SK-N-SH (cell line): Measurements from ENCODE around the gene AMT.
A peak's percentile ranks its signal among the peaks of the same experiment; 100 is the strongest.

Experiments
- EP300 ChIP-seq, 2 experiments: IDR thresholded peaks; 2 replicates each; pipeline versions ENCODE4 v1.4.0 to v1.6.1; 2012; ENCODE audit warnings: borderline replicate concordance in 1 of 2, low read depth in 1 of 2, low read length in 1 of 2
- EZH2phosphoT487 ChIP-seq: fragments of 200-600 bp; sonication (generic); IDR thresholded peaks from 2 replicates; pipeline ENCODE4 v1.6.1; 2017; ENCODE audit warnings: low read depth, mixed run types, mild to moderate bottlenecking, antibody characterized with exemption, moderate library complexity, borderline replicate concordance
- GATA2 ChIP-seq: sonication (generic); formaldehyde crosslinking; IDR thresholded peaks from 2 replicates; pipeline ENCODE4 v1.5.0; 2020; ENCODE audit warnings: mild to moderate bottlenecking, missing genetic modification reagents
- NFIC ChIP-seq: IDR thresholded peaks from 2 replicates; pipeline ENCODE4 v1.4.0; 2012; ENCODE audit warnings: borderline replicate concordance
- RCOR1 ChIP-seq: fragments of 150-350 bp; IDR thresholded peaks from 2 replicates; pipeline ENCODE4 v1.6.1; 2017; ENCODE audit warnings: antibody characterized with exemption, low read length
- RFX5 ChIP-seq: IDR thresholded peaks from 2 replicates; pipeline ENCODE4 v1.6.1; 2012; ENCODE audit warnings: mild to moderate bottlenecking, improper control_type of control experiment, low read length
- RXRA ChIP-seq: IDR thresholded peaks from 2 replicates; pipeline ENCODE4 v1.4.0; 2012; ENCODE audit warnings: low read depth, mild to moderate bottlenecking, borderline replicate concordance
- SIN3A ChIP-seq: IDR thresholded peaks from 2 replicates; pipeline ENCODE4 v1.6.1; 2012; ENCODE audit warnings: low read depth, mild to moderate bottlenecking, low read length, moderate library complexity, borderline replicate concordance
- TF ChIP-seq, protein P1 (sequence below): fragments of 200-600 bp; sonication (generic); IDR thresholded peaks from 2 replicates; pipeline ENCODE4 v1.6.1; 2017; ENCODE audit warnings: antibody characterized with exemption, mild to moderate bottlenecking, moderate library complexity
- TF ChIP-seq, protein P2 (sequence below): IDR thresholded peaks from 2 replicates; pipeline ENCODE4 v1.6.1; 2012; ENCODE audit warnings: mild to moderate bottlenecking, low read depth, low read length, moderate library complexity
- TF ChIP-seq, protein P3 (sequence below): IDR thresholded peaks from 2 replicates; pipeline ENCODE4; 2012
- TF ChIP-seq, protein P4 (sequence below): IDR thresholded peaks from 2 replicates; pipeline ENCODE4 v1.4.0; 2012; ENCODE audit warnings: low read depth
- TF ChIP-seq, protein P5 (sequence below): fragments of 150-350 bp; IDR thresholded peaks from 2 replicates; pipeline ENCODE4 v1.6.1; 2017; ENCODE audit warnings: antibody characterized with exemption, low read length, low read depth, borderline replicate concordance

DNA sequence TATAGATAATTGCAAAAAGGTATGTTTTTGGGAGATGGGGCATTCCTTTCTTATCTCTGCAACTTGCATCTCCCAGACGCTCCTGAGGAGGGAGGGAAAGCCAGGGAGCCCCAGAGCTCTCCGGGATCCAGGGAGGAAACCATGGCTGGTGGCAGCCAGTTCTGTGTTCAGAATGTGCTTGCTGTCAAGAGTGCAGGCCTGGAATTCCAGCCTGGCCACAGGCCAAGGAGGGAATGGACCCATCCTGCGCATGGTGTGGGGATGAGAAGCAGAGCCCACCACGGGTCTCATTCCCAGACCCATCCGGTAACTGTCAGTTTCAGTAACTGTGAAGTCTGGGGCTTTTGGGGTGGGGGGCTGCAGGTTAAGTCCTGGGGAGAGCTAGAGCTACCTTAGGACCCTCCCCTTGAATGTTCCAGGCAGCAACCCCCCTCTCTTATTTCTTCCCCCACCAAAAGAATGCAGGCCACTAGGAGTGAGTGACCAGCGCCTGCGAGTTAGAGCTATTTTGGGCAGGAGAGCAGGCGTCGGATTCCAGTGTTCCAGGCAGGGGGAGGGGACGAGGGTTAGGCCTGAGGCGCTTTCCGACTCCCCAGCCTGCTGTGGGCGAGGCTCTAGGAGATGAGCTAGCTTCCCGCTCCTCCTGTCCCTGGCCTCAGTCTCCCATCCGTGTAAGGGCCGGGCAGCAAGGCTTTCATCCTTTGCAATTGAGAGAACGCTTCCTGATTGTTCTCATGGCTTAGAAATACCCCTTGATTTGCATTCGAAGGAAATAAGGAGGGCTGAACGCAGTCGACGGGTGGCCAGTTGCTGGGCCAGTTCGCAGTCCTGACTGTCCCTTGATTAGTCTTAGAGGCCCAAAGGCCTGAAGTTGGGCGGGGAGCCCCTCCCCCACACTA, 47.0 kb upstream of the AMT start:
- TF ChIP-seq, protein P1, sequence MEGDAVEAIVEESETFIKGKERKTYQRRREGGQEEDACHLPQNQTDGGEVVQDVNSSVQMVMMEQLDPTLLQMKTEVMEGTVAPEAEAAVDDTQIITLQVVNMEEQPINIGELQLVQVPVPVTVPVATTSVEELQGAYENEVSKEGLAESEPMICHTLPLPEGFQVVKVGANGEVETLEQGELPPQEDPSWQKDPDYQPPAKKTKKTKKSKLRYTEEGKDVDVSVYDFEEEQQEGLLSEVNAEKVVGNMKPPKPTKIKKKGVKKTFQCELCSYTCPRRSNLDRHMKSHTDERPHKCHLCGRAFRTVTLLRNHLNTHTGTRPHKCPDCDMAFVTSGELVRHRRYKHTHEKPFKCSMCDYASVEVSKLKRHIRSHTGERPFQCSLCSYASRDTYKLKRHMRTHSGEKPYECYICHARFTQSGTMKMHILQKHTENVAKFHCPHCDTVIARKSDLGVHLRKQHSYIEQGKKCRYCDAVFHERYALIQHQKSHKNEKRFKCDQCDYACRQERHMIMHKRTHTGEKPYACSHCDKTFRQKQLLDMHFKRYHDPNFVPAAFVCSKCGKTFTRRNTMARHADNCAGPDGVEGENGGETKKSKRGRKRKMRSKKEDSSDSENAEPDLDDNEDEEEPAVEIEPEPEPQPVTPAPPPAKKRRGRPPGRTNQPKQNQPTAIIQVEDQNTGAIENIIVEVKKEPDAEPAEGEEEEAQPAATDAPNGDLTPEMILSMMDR = no peak
- TF ChIP-seq EP300 (IDR thresholded peaks at IDR 0.05; ENCODE audit: borderline replicate concordance in 1 of 2, low read depth in 1 of 2, low read length in 1 of 2) = no peak
- peak; percentile 15; the same call in 1 of the 2 replicates for TF ChIP-seq RCOR1
- TF ChIP-seq SIN3A = no peak
- no peak for TF ChIP-seq EZH2phosphoT487
- TF ChIP-seq, protein P2, sequence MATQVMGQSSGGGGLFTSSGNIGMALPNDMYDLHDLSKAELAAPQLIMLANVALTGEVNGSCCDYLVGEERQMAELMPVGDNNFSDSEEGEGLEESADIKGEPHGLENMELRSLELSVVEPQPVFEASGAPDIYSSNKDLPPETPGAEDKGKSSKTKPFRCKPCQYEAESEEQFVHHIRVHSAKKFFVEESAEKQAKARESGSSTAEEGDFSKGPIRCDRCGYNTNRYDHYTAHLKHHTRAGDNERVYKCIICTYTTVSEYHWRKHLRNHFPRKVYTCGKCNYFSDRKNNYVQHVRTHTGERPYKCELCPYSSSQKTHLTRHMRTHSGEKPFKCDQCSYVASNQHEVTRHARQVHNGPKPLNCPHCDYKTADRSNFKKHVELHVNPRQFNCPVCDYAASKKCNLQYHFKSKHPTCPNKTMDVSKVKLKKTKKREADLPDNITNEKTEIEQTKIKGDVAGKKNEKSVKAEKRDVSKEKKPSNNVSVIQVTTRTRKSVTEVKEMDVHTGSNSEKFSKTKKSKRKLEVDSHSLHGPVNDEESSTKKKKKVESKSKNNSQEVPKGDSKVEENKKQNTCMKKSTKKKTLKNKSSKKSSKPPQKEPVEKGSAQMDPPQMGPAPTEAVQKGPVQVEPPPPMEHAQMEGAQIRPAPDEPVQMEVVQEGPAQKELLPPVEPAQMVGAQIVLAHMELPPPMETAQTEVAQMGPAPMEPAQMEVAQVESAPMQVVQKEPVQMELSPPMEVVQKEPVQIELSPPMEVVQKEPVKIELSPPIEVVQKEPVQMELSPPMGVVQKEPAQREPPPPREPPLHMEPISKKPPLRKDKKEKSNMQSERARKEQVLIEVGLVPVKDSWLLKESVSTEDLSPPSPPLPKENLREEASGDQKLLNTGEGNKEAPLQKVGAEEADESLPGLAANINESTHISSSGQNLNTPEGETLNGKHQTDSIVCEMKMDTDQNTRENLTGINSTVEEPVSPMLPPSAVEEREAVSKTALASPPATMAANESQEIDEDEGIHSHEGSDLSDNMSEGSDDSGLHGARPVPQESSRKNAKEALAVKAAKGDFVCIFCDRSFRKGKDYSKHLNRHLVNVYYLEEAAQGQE = no peak
- TF ChIP-seq NFIC = peak; percentile 73
- TF ChIP-seq RFX5 = no peak
- TF ChIP-seq RXRA = no peak
- TF ChIP-seq, protein P3, sequence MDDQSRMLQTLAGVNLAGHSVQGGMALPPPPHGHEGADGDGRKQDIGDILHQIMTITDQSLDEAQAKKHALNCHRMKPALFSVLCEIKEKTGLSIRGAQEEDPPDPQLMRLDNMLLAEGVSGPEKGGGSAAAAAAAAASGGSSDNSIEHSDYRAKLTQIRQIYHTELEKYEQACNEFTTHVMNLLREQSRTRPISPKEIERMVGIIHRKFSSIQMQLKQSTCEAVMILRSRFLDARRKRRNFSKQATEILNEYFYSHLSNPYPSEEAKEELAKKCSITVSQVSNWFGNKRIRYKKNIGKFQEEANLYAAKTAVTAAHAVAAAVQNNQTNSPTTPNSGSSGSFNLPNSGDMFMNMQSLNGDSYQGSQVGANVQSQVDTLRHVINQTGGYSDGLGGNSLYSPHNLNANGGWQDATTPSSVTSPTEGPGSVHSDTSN = no peak; the same call in 1 of the 2 replicates
- TF ChIP-seq, protein P4, sequence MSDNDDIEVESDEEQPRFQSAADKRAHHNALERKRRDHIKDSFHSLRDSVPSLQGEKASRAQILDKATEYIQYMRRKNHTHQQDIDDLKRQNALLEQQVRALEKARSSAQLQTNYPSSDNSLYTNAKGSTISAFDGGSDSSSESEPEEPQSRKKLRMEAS = 0 out of 2 replicates have a peak, but pooled peaks have one; percentile 65
- TF ChIP-seq, protein P5, sequence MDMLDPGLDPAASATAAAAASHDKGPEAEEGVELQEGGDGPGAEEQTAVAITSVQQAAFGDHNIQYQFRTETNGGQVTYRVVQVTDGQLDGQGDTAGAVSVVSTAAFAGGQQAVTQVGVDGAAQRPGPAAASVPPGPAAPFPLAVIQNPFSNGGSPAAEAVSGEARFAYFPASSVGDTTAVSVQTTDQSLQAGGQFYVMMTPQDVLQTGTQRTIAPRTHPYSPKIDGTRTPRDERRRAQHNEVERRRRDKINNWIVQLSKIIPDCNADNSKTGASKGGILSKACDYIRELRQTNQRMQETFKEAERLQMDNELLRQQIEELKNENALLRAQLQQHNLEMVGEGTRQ = no peak
- TF ChIP-seq GATA2 (CRISPR knock-in tag) = no peak
